GM23248 (cell line): ENCODE data around the gene NUBP2.

Experiments
- EZH2 ChIP-seq: fragments of 200-600 bp; sonication (generic); IDR thresholded peaks from 2 replicates; pipeline ENCODE4 v1.6.1; 2018; ENCODE audit warnings: antibody characterized with exemption, mild to moderate bottlenecking; ENCODE audit not compliant: insufficient read depth, poor library complexity, severe bottlenecking
- EZH2phosphoT487 ChIP-seq: fragments of 200-600 bp; sonication (generic); IDR thresholded peaks from 2 replicates; pipeline ENCODE4 v1.6.1; 2018; ENCODE audit warnings: antibody characterized with exemption, moderate library complexity, mild to moderate bottlenecking, low read depth; ENCODE audit not compliant: insufficient read depth

DNA sequence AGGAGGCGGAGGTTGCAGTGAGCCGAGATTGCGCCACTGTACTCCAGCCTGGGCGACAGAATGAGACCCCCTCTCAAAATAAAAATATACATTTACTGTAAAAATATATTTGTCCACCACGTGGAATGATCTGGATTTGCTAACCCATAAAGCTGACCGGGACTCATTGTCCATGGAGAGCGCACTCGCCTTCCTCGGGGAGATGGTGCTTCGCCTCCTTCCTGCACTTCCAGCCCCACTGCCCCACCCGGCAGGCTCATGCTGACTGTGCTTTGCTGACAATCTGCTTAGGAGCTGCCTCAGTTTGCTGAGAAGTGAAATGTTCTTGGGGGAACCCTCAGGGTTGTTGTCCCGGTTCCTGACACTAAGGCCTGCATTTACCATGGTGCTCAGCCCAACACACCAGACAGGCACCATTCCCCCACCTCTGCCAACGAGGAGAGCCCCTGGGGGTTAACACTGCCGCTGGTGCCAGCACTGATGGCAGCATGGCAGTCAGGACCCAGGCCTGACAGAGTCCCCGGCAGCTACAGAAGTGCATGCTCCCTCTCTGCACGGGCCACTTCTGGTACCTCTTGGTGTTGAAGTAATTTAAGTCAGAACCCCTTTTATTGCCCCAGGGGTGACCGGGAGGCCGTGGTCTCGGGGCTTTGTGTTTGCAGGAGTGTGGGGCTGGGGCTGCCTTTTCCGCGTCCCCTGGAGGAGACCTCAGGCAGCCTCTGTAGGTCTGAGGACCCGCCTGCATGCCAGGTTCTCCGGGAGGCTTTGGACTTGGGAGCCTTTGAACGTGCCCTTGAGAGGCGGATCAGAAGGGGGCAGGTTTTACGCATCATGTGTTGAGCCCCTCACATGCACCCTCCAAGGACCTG is 2.5 kb downstream of the NUBP2 start:
- TF ChIP-seq EZH2 (no peak), EZH2phosphoT487 (no peak)
